ENCODE results near the gene DNLZ.
"Not testable (repeated sequence)": the region's sequence is repeated elsewhere in the genome, so short reads cannot be mapped to it uniquely, and the experiment has no call there.

Gene DNLZ

DNA sequence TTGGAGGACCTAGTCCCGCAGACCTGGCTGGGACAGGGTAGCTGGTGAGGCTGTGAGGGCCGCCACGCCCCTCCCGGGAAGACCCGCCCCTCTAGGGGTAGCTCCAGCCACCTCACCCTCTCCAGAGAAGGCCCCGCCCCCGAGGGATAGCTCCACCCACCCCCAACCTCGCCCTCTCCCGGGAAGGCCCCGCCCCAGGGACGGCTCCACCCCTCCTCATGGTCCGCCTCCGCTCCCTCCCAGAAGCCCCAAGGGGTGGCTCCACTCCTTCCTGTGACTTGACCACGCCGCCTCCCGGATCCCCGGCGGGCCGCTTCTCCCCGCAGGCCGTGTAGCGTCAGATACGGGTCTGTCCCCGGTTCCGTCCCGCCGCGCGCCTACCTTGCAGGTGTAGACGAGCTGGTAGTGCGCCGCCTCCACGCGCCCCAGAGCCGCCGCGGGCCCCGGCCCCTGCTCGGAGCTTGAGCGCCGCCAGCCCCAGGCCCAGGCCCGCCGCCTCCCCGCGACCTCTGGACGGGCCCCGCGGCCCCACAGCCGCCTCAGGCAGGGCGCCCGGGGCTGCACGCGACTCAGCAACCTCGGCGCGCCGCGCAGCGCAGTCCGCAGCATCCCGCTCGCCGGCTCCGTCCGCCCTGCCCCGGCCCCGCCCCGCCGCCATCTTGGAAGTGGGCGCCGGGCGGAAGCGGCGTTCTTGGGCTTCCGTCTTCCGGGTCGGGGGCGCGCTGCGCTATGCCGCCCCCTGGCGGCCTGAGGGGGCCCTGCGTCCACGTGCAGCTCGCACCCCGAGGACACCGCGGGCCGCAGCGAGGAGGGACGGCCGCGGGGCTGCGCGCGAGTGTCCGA is at the start of gene DNLZ:
TSS of gene DNLZ (minus strand) at position 639 of the 843 bp plus-strand sequence. CDS start at position 609, 30 bp downstream.
- FAIRE-seq, result peak; percentile 94
- DNase-seq (ENCODE audit: extremely low spot score, insufficient read length, low read depth), result peak; percentile 100

DNA sequence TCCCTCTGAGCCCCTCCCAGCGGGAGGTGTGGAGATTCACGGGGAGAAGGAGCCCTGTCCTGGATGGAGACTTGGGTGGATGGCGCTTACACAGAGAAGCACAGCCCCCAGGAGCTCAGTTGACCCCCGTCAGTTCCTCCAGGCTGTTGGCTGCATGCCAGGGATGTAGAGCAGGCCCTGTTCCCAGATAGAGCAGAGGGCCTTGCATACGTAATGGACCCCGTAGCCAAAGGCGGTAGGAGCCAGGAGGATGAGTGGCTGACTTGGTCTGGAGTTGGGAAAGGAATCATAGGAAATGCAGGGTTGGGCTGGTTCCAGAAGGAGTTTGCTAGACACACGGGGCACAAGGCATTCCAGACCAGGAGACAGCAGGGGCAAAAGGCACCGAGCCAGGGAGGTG is 49.4 kb upstream of the DNLZ start:
- FAIRE-seq (no peak), DNase-seq (ENCODE audit: extremely low spot score, insufficient read length, low read depth) (no peak)

DNA sequence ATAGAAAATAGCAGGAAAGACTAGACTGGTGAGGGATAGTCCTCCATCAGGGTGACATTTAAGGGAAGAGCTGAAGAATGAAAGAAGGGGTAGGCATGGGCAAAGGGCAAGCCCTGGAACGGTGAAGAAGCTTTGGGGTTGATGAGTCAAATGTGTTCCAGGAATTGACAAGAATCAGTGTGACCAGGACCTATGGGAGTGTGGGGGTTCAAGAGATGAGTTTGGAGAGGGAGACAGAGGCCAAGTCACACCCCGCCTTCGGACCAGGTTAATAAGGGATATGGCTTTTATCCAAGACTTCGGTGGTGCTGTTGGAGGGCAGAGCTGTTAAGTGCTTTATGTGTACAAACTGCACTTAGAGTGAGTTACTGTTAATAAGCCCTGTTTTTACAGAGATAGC is 47.8 kb upstream of the DNLZ start:
- no peak for FAIRE-seq
- DNase-seq (ENCODE audit: extremely low spot score, insufficient read length, low read depth), result no peak

DNA sequence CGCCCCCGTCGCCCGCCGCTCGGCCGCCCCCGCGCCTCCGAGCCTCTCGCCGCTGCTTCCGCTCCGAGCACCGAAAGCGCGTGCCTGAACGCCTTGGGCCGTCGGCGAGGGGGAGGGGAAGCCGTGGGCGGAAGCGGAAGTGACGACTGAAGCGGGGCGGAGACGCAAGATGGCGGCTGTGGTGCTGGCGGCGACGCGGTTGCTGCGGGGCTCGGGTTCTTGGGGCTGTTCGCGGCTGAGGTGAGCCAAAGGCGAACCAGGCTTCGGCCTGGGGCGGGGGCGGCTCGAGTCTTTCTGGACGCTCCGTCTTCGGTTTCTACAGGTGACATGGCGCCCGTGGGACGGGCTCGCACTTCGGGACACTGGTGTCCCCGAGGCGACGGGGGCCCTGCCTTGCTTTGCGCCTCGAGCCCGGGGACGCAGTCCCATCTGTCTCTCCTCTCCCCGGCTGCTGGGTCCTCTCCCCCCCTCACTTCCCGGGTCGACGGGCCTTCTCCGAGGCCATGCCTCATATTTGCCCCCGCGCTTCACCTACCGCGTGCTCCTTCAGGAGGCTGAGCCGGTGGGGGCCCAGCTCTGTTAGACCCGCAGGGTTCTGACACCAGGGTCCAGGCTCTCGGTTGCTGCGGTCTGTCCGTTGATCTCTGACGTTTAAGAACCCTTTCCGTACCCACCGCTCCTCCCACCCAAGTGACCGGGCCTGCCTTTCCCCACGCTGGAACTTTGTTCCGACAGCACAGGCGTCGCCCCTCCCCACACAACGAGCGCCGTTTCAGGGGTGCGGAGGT is 47.1 kb upstream of the DNLZ start, which contains the start of the genes ENTR1 and PMPCA:
TSS of gene ENTR1 (minus strand) at position 115 of the 788 bp plus-strand sequence. CDS start 217 bp downstream, outside the sequence.
TSS of gene PMPCA (plus strand) at position 159 of the 788 bp plus-strand sequence. CDS start at position 170, 11 bp downstream.
- peak; percentile 95 for FAIRE-seq

DNA sequence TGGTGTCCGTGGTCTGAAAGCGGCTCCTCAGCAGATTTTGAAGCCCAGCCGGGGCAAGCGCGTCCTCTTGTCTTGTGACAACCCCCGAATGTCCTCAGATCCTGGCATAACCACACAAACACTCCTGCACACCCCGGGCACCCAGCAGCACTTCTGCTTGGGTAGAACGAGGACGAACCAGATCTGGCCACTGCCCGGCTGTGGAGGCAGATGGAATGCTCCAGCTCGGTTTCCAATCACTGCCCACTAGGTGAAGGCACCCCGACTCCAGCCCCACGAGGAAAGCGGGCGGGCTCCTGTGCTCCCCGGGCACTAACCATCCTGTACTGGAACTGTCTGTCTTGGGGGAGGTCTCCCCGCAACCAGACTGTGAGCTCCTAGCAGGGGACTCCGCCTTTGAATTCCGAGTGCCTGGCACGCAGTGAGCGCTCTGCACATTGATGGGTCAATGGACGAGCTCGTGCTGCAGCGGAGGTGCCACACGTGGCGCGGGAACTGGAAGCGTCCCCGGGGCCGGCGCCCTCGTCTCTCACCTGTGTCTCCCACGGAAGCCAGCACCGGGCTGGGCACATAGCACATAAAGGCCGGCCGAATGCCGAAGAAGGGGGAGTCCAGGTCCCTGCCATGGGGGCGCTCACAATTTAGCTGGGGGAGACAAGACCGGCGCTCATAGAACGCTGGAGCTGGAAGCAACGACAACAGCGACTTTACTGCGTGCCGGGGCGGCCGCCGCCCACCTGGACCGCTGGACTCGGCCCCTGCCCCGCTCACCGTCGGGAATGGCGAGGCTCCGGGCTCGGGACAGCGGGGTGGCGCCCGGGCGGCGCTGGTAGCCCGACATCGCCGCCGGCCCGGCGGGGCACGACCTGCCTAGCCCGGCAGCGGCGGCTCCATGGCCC is 46.3 kb upstream of the DNLZ start:
- FAIRE-seq, result no peak
- DNase-seq (ENCODE audit: extremely low spot score, insufficient read length, low read depth), result peak; percentile 23

More for the DNA sequence above, 47.1 kb upstream of the DNLZ start, which contains the start of the genes ENTR1 and PMPCA:
- peak; percentile 98 for DNase-seq (ENCODE audit: extremely low spot score, insufficient read length, low read depth)

DNA sequence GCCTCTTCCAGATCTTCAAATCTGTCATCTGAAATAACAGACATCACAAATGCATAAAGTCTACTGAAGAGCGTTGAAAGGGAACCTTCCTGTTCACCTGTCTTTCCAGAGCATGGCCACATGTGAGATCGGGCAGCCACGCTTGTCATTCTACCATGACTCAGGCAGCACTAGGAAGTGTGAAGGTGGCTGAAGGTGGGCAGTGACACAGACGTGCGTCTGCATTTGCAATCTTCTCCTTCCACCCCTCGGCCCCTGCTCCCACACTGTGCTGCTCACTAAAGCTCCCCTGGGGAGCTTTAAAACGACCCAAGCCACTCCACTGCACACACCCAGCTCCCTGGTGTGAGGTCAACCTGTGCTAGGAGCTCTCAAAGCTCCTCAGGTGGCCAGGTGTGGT is 44.4 kb upstream of the DNLZ start:
- FAIRE-seq, result no peak

DNA sequence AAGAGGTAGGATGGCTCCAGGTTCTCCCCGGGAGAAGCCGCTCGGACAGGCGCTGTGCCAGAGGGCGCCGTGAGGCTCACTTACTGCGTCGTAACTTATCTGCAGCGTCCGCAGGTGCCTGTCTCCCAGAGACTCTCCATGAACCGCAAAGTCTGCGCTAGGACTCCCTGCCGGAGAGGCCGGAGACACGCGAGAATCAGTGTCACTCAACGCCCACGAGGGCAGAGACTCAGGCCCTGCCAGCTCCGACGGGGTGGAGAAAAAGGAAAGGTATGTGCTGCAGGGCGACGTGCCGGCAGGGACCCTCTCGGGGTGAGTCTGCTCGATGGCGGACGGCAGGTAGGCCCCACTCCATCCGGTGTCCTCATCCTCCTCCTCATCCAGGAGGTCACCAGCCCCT is 43.5 kb upstream of the DNLZ start:
- not testable (repeated sequence) for FAIRE-seq; DNase-seq (ENCODE audit: extremely low spot score, insufficient read length, low read depth)

More for the DNA sequence above, 44.4 kb upstream of the DNLZ start:
- DNase-seq (ENCODE audit: extremely low spot score, insufficient read length, low read depth), result no peak

DNA sequence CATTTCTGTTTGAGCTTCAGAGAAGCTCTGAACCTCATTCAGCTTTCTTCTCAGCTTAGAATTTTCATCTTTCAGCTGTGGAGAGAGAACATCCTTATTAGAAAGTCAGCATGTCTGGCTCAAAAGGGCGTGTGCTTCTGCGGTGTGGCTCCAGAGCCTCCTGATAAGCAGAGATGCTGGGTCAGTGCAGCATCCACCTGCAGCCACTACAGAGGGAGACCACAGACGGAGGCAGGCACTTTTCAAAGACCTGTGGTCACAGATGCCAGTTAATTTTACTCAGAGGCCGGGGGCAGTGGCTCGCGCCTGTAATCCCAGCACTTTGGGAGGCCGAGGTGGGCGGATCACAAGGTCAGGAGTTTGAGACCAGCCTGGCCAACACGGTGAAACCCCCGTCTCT is 42.4 kb upstream of the DNLZ start:
- DNase-seq (ENCODE audit: extremely low spot score, insufficient read length, low read depth); FAIRE-seq: not testable (repeated sequence)

DNA sequence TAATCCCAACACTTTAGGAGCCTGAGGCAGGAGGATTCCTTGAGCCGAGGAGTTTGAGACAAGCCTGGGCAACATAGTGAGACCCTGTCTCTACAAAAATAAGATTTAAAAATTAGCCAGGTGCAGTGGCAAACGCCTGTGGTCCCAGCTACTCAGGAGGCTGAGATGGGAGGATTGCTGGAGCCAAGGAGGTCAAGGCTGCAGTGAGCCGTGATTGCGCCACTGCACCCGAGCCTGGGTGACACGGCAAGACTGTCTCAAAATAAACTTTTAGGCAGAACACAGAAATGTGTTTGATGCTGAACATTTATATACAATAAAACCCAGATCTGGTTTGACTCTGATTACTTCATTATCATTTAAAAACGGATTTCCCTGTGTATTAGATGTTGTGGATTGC is 41.9 kb upstream of the DNLZ start:
- DNase-seq (ENCODE audit: extremely low spot score, insufficient read length, low read depth), result no peak
- FAIRE-seq, result no peak

DNA sequence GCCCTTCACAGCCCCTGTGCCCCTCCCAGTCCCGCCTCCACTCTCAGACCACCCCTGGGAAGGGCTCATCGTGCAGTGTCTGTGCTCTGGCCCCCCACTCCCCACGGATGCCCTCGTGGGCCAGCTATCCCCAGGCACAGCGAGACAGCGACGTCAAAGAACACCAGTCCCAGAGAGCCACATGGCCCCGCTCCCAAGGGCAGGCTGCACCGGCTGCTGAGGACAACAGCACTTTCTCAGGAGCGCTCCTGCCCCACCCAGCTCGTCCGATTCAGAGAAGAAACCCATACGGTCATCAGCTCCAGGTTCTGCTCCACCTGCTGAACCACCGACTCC is 41.2 kb upstream of the DNLZ start:
- no peak for FAIRE-seq

DNA sequence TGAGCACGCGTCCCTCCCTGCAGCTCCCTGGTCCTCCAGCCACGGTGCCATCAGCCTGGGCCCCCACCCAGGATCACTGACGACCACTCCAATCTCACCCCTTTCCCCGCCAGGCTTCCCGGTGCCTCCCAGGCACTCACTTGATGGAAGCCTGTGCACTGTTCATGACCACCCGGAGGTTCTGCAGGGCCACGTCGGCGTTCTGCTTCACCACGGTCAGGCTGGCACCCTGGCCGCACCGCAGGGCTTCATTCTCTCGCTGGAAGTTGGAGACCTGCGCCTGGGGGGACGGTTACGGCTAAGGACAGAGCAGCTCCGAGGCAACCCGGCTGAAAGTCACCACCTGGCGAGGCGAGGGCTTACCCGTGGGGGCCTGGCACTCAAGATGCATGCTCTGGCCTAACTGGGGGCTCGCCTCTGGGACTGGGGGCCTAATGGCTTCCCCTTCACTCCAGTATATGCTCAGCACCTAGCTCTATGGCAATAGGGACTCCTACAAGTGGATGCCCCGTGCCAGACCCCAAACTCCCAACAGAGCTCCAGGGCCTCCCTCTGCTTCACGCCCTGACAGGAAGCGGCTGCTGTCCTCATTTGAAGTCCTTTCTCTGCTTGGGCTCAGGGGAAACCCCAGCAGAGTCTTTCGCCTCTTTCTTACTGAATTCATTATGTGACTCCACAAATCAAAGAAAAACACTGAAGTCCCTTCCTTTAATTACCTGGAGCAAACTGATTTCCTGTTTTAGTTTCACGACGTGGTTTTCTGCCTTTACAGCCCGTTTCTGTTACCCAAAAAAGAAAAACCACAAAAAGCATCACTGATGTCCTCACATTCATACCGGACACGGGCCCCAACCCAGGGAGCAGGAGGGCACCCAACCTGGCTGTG is 40.6 kb upstream of the DNLZ start:
- no peak for DNase-seq (ENCODE audit: extremely low spot score, insufficient read length, low read depth)
- peak; percentile 90 for FAIRE-seq

More for the DNA sequence above, 41.2 kb upstream of the DNLZ start:
- DNase-seq (ENCODE audit: extremely low spot score, insufficient read length, low read depth), result no peak

DNA sequence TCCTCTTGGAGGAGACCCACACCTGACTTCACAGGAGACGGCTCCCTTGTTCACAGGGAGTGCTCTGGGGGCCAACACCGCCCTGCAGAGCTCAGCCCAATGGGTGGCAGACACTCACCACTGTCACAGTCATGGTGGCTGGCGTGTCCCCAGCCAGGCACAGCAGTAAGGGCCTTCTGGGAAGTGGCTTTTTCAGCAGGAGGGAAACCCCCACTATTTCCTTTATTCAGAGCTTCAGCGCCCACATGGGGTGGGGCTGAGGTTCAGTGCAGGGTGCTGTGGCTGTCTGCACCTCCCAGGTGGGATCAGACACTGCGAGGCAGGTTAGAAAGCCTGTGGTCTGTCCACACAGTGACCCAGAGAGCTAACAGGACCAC is 40.0 kb upstream of the DNLZ start:
- FAIRE-seq (peak; percentile 89), DNase-seq (ENCODE audit: extremely low spot score, insufficient read length, low read depth) (peak; percentile 54)

DNA sequence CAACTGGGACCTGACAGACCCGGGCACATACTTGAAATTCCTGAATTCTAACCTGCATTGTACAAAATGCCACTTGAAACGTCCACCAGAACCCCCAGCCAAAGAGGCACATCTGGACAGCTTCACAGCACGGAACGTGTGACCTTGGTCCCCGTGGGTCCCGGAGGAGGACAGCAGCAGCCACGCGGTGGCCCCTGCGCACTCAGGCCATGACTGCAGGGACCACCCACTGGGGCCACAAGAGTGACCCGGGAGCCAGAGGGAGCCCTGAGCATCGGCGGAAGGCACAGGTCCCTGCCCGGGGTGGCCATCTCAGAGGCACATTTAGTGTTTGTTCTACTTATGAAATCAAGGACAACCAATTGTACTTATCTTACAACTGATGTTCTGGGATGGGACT is 38.5 kb upstream of the DNLZ start:
- DNase-seq (ENCODE audit: extremely low spot score, insufficient read length, low read depth), result no peak
- no peak for FAIRE-seq

DNA sequence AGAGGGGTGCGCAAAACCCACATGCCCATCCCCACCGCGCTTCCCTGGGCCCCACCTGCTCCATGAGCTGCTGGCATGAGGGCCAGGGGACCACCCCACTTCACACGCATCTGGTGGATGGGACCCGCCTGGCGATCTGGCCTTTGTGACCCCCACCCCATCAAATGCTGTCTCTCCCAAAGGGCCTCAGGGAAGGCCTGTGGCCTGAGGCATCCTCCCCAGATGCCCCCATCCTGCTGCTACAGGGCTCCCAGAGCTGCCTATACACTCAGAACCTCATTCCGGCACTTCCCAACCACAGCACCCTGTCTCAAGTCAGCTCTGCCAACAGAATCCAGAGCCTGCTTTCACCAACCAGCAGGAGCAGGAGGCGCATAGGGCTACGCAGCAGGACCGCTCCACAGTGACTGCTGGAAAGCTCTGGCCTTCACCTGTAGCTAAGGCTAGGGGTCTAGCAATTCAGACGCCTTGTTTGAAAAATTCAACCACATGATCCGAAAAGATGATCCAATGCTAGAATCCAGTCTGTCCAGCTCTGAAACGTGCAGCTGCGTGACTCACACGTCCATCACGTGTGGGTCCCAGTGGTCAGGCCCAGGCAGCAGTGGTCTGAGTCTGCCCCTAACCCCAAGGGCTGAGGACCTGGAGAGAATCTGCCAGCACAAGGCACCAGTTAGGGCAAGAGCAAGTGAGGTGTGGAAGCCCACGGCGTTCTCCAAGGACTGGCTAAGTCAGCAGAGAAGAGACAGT is 37.8 kb upstream of the DNLZ start:
- FAIRE-seq, result no peak

DNA sequence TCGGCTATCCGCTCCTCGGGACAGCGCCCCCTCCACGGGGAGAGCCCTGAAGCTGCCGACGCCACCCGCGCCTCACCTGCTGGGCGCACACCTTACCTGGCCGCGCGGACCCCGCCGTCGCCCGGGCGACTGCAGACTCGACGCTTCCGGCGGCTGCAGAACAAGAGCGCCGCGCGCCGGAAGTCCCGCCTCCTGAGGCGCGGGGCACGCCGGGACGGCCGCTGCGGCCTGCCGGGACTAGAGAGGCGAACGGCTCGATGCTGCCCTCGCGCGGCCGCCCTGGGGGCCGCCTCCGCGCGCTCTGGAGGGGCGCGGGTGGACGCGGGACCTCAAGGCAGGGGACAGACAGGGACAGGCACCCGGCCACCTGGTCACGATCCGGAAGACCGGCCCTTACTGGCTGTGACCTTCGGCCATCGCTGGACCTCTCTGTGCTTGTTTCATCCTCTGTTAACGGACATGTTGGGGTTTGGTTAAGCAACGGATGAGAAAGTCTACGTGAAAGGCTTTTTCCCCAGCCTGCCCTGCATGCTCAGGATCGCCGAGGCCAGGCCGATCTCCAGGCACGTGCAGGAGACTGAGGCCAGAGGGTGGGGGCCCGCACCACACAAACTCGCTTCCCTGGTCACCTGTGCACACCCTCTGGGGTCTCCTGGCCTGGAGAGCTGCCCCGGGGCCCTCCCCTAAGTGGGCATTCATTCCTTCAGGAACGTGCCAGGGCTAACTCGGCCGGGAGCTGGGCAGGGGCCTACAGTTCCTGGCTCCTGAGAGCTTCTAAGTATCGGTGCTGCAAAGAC is 36.7 kb upstream of the DNLZ start, which contains the start of gene SNAPC4:
TSS of gene SNAPC4 (minus strand) at position 133 of the 797 bp plus-strand sequence. CDS start 1,742 bp downstream, outside the sequence.
- DNase-seq (ENCODE audit: extremely low spot score, insufficient read length, low read depth) (peak; percentile 92), FAIRE-seq (peak; percentile 89)

More for the DNA sequence above, 37.8 kb upstream of the DNLZ start:
- DNase-seq (ENCODE audit: extremely low spot score, insufficient read length, low read depth), result no peak

DNA sequence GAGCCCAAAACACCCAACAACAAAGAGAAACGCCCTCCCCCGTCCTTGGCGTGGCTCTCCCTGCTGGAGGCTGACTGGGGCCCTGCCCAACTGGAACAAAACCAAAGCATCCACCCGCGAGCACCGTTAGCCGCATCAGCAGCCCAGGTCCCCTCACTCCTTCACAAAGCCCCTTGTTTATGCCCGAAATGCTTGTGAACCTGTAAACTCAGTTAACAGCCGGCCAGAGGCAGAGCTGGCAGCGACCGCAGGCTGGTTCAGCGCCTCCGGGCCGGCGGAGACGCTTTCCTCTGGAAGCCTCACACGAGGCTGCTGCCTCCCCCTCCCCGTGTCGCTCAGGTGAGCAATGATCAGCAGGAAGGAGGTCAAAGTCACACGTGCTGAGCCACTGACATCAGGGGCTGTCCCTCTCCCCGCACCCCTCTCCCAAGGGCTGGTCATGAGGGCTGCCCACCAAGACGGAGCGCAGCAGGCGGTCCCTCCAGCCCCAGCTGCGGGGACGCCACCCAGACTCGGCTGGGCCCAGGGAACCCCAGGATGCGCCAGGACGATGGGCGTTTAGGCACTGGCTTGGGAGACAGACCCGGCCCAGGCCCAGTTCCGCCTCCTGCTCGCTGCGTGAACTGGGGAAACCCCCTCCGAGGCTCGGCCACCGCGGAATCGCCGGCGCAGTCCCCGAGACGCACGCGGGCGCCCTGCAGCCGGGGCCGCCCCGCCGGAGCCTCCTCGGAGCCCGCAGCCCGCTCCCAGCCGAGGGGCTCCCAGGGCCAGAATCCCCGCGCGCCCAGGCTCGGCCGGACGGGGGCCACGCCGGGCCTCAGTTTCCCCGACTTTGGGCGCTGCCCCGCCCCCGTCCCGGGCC is 35.9 kb upstream of the DNLZ start:
- FAIRE-seq (peak; percentile 26), DNase-seq (ENCODE audit: extremely low spot score, insufficient read length, low read depth) (no peak)
